IMR-90 (cell line): ENCODE data around the gene ARHGAP18. TPM values are rescaled to one million over a fixed set of nuclear protein-coding genes. Genes with fewer than 3 reads are reported as not detected.

Experiments used
- ATAC-seq: fragments of 200-7000 bp; cut with Tn5 transposase; 2 replicates; pipeline ENCODE4 v1.9.1; 2020; ENCODE audit warnings: low read depth, mild to moderate bottlenecking, moderate library complexity
- BruUV-seq: library from RNA; stranded (reverse); fragments of 400-500 nt; replicated peaks from 2 replicates; lab custom pipeline; 2021; lab: Mats Ljungman, UMichigan
- CTCF ChIA-PET: fragments of 300-600 bp; formaldehyde crosslinking; extraction: SDS; loops from one replicate; lab custom pipeline; 2021; ENCODE audit warnings: antibody characterized with exemption; lab: Yijun Ruan, JAX
- POLR2A ChIA-PET: fragments of 300-600 bp; sonication (Branson Sonifier 250); formaldehyde crosslinking; loops from one replicate; lab custom pipeline; 2022; ENCODE audit warnings: antibody characterized with exemption; ENCODE audit not compliant: unreplicated experiment; lab: Charles Lee
- DNase-seq: peaks from one replicate; pipeline ENCODE4 v3.0.0; 2013
- H2AFZ ChIP-seq: replicated peaks from 2 replicates; pipeline ENCODE3; 2013; ENCODE audit warnings: low read length, mild to moderate bottlenecking; ENCODE audit not compliant: poor library complexity
- H2AK5ac ChIP-seq: 2 replicates; pipeline ENCODE4 v1.6.1; 2013; ENCODE audit warnings: low read depth, low read length, inconsistent platforms
- H2AK9ac ChIP-seq: replicated peaks from 2 replicates; pipeline ENCODE3; 2013; ENCODE audit warnings: mild to moderate bottlenecking, low read depth, low read length, moderate library complexity; ENCODE audit not compliant: poor library complexity
- H2BK120ac ChIP-seq: 2 replicates; pipeline ENCODE4 v1.6.1; 2013; ENCODE audit warnings: low read depth, low read length, inconsistent platforms
- H2BK15ac ChIP-seq: 3 replicates; pipeline ENCODE4 v1.6.1; 2013; ENCODE audit warnings: low read depth, low read length, inconsistent platforms
- H2BK20ac ChIP-seq: 2 replicates; pipeline ENCODE4 v1.6.1; 2013; ENCODE audit warnings: low read depth, mild to moderate bottlenecking, inconsistent platforms, low read length, moderate library complexity
- H2BK5ac ChIP-seq: 2 replicates; pipeline ENCODE4 v1.6.1; 2013; ENCODE audit warnings: mild to moderate bottlenecking, low read depth, low read length, inconsistent platforms; ENCODE audit not compliant: poor library complexity, severe bottlenecking
- H3K14ac ChIP-seq: replicated peaks from 2 replicates; pipeline ENCODE4 v1.6.1; 2013; ENCODE audit warnings: low read depth, low read length, inconsistent platforms
- H3K18ac ChIP-seq: 2 replicates; pipeline ENCODE4 v1.6.1; 2013; ENCODE audit warnings: low read depth, low read length, control low read depth
- H3K23ac ChIP-seq: 2 replicates; pipeline ENCODE4 v1.6.1; 2013; ENCODE audit warnings: low read depth, low read length, inconsistent platforms
- H3K27ac ChIP-seq: 2 replicates; pipeline ENCODE4 v1.5.1; 2013; ENCODE audit warnings: mild to moderate bottlenecking, control low read depth, low read length; ENCODE audit not compliant: insufficient read depth
- H3K27me3 ChIP-seq: 2 replicates; pipeline ENCODE4 v1.6.1; 2013; ENCODE audit warnings: low read length; ENCODE audit not compliant: control insufficient read depth, insufficient read depth
- H3K36me3 ChIP-seq: 2 replicates; pipeline ENCODE4 v1.6.1; 2013; ENCODE audit warnings: low read length, mixed read lengths; ENCODE audit not compliant: control insufficient read depth, insufficient read depth
- H3K4ac ChIP-seq: 2 replicates; pipeline ENCODE4 v1.6.1; 2013; ENCODE audit warnings: low read depth, low read length, inconsistent platforms
- H3K4me1 ChIP-seq: 2 replicates; pipeline ENCODE4 v1.6.1; 2013; ENCODE audit warnings: low read length, mixed read lengths; ENCODE audit not compliant: control insufficient read depth, insufficient read depth
- H3K4me2 ChIP-seq: 2 replicates; pipeline ENCODE4 v1.6.1; 2013; ENCODE audit warnings: low read depth, mild to moderate bottlenecking, control low read depth, low read length, moderate library complexity
- H3K4me3 ChIP-seq: 2 replicates; pipeline ENCODE4 v1.5.1; 2013; ENCODE audit warnings: low read depth, mild to moderate bottlenecking, control low read depth, low read length, moderate library complexity; ENCODE audit not compliant: insufficient read depth
- H3K56ac ChIP-seq: 2 replicates; pipeline ENCODE4 v1.6.1; 2013; ENCODE audit warnings: low read length, inconsistent platforms; ENCODE audit not compliant: insufficient read depth; ENCODE audit errors: extremely low read depth
- H3K79me1 ChIP-seq, 2 experiments: 2 replicates each; pipeline ENCODE4 v1.6.1; 2013; ENCODE audit warnings: low read length in 2 of 2, inconsistent platforms in 1 of 2, low read depth in 1 of 2
- H3K9ac ChIP-seq: 2 replicates; pipeline ENCODE4 v1.6.1; 2013; ENCODE audit warnings: low read depth, low read length, control low read depth
- H3K9me1 ChIP-seq: 2 replicates; pipeline ENCODE4 v1.6.1; 2013; ENCODE audit warnings: low read length, inconsistent platforms; ENCODE audit not compliant: insufficient read depth
- H3K9me3 ChIP-seq: 2 replicates; pipeline ENCODE4 v1.6.1; 2013; ENCODE audit warnings: low read length; ENCODE audit not compliant: control insufficient read depth, insufficient read depth
- H4K20me1 ChIP-seq: 2 replicates; pipeline ENCODE4 v1.6.1; 2013; ENCODE audit warnings: low read length, inconsistent platforms; ENCODE audit not compliant: insufficient read depth
- H4K5ac ChIP-seq: 2 replicates; pipeline ENCODE4 v1.6.1; 2013; ENCODE audit warnings: mild to moderate bottlenecking, low read depth, low read length, control low read depth
- H4K8ac ChIP-seq, 2 experiments: 2 replicates each; pipeline ENCODE4 v1.6.1; 2013; ENCODE audit warnings: low read depth in 2 of 2, low read length in 2 of 2, control low read depth in 1 of 2, inconsistent platforms in 1 of 2
- H4K91ac ChIP-seq: 2 replicates; pipeline ENCODE4 v1.6.1; 2013; ENCODE audit warnings: low read depth, low read length, inconsistent platforms; ENCODE audit not compliant: insufficient read depth
- BHLHE40 ChIP-seq: fragments of 150-350 bp; IDR thresholded peaks from 2 replicates; pipeline ENCODE4 v1.6.1; 2016; ENCODE audit warnings: mild to moderate bottlenecking, low read depth, low read length
- FOS ChIP-seq: fragments of 150-350 bp; IDR thresholded peaks from 2 replicates; pipeline ENCODE4 v1.6.1; 2016; ENCODE audit warnings: low read depth, low read length
- POLR2A ChIP-seq: IDR thresholded peaks from 2 replicates; pipeline ENCODE4 v1.6.1; 2012; ENCODE audit warnings: mild to moderate bottlenecking, low read depth, low read length
- WGBS, 2 experiments: methylation state at CpG; one replicate each; pipeline versions ENCODE4 v1.1.5 to v1.1.7; 2013; ENCODE audit warnings: missing lambda C conversion rate in 2 of 2; ENCODE audit not compliant: insufficient read length in 1 of 2; ENCODE audit errors: extremely low coverage in 2 of 2; 5-methylcytosine and 5-hydroxymethylcytosine counted together
- dilution Hi-C: fragments of 300-500 bp; cut with HindIII; formaldehyde crosslinking; loops from one replicate; pipeline ENCODE4 v1.14.3; 2018; ENCODE audit warnings: low sequenced_read_pairs; ENCODE audit not compliant: unreplicated experiment
- in situ Hi-C: fragments of 300-500 bp; cut with MboI; formaldehyde crosslinking; loops from 3 replicates; pipeline ENCODE4 v1.14.3; 2019; ENCODE audit warnings: low sequenced_read_pairs, inconsistent platforms, mixed read lengths
- intact Hi-C: fragments of 100-400 bp; cut with micrococcal nuclease; formaldehyde crosslinking; loops from 2 replicates; pipeline ENCODE4 v1.10.0; 2022
- polyA plus RNA-seq, 3 experiments: library from polyadenylated mRNA; depleted of rRNA; stranded (reverse); fragments of >200 nt; gene quantifications; 2 replicates each; pipeline ENCODE4 v1.2.3, GENCODE V29; 2012; ENCODE audit warnings: low replicate concordance in 1 of 3
- total RNA-seq: library from RNA; depleted of rRNA; stranded (reverse); fragments of >200 nt; gene quantifications from 2 replicates; pipeline ENCODE4 v1.2.3, GENCODE V29; 2012

ARHGAP18 gene
- total and polyA plus RNA-seq, 2 of the 4 experiments (the other 2 are of a cell fraction): 6.2 to 17.0 TPM

DNA sequence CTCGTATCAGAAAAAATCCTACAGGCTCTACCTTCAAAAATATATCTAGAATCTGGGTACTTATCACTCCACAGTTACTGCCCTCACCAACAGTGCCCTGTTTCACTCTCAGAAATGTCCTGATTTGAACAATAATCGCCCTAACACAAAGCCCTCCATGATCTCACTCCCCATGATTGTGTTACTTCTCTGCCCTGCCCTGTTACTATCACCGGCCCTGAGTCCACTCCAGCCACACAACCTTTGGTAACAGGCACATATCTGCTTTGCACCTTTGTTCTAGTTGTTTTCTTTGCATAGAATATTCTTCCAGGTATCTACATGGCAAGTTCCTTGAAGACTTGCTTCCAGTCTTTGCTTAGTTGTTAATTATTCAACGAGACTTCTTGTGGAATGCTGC, 142.0 kb downstream of the ARHGAP18 start:
- dilution Hi-C loops (no loop called here), in situ Hi-C loops (no loop called here)
- H3K27me3 ChIP-seq: no peaks in the 10 kb centered on the region

More for the DNA sequence above, 142.0 kb downstream of the ARHGAP18 start:
- H2AFZ ChIP-seq: no peak overlapping the region
- no peak overlapping the region for H4K5ac ChIP-seq
- H3K4ac ChIP-seq: no peak overlapping the region
- no peaks in the 10 kb centered on the region for H3K36me3 ChIP-seq
- ATAC-seq (no peak), DNase-seq (no peak)
- H4K91ac ChIP-seq: no peak overlapping the region
- H3K23ac ChIP-seq: no peak overlapping the region
- no peak overlapping the region for H2AK9ac ChIP-seq
- no peak overlapping the region for H3K56ac ChIP-seq
- CTCF ChIA-PET: interaction anchor here (0.6 kb wide), 1 partner anchor 10 kb away, joined by 3 read pairs; no protein-coding TSS in a partner anchor
- H3K9me3 ChIP-seq: no peaks in the 10 kb centered on the region
- no peak overlapping the region for H3K4me3 ChIP-seq
- no peaks in the 10 kb centered on the region for H3K9me1 ChIP-seq
- TF ChIP-seq BHLHE40 (no peak), FOS (no peak), POLR2A (no peak)
- H4K20me1 ChIP-seq: no peaks in the 10 kb centered on the region
- H4K8ac ChIP-seq: no peak overlapping the region
- no peak overlapping the region for H3K14ac ChIP-seq
- no peak overlapping the region for H2AK5ac ChIP-seq
- POLR2A ChIA-PET: no interaction called here
- intact Hi-C loops: no loop called here
- H2BK5ac ChIP-seq: no peak overlapping the region
- no peaks in the 10 kb centered on the region for H3K79me1 ChIP-seq
- WGBS, 2 experiments: 100% methylated on average over 2 of the region's 4 CpGs; no CpG with 5 or more reads in 1 of the 2 experiments
- H2BK20ac ChIP-seq: no peak overlapping the region
- H2BK15ac ChIP-seq: no peak overlapping the region
- no peak overlapping the region for H3K18ac ChIP-seq
- H2BK120ac ChIP-seq: no peak overlapping the region
- BruUV-seq: no TSS peak
- no peaks in the 10 kb centered on the region for H3K4me1 ChIP-seq
- H3K27ac ChIP-seq: no peak overlapping the region
- no peak overlapping the region for H3K4me2 ChIP-seq
- H3K9ac ChIP-seq: no peak overlapping the region
